K562 (cell line): ENCODE data around the gene GEMIN5. TPM values are rescaled to one million over a fixed set of nuclear protein-coding genes. Genes with fewer than 3 reads are reported as not detected.
"Not testable (repeated sequence)": the region's sequence is repeated elsewhere in the genome, so short reads cannot be mapped to it uniquely, and the experiment has no call there.

Source experiments
- ATAC-seq: fragments of 200-7000 bp; cut with Tn5 transposase; 3 replicates; pipeline ENCODE4 v1.9.1; 2020; ENCODE audit warnings: moderate library complexity
- BruUV-seq: library from RNA; stranded (reverse); fragments of 400-500 nt; replicated peaks from 2 replicates; lab custom pipeline; 2021; lab: Mats Ljungman, UMichigan
- CTCF ChIA-PET: fragments of 300-600 bp; formaldehyde crosslinking; extraction: SDS; loops from one replicate; lab custom pipeline; 2021; ENCODE audit warnings: low intra/inter-chr PET ratio; lab: Yijun Ruan, JAX
- POLR2A ChIA-PET: fragments of 300-600, 350-650 bp; sonication (Branson Sonifier 250); formaldehyde crosslinking; extraction: SDS; loops from one replicate; lab custom pipeline; 2021; ENCODE audit warnings: antibody characterized with exemption, inconsistent platforms; lab: Yijun Ruan, JAX
- DNase-seq, 4 experiments: peaks; one replicate each; pipeline versions ENCODE4 v3.0.0 to v3.0.0-alpha.2; 2011 to 2018; ENCODE audit warnings: low spot score in 3 of 4, mixed read lengths in 3 of 4; ENCODE audit errors: extremely low read depth in 1 of 4
- FAIRE-seq: peaks from 2 replicates; lab custom pipeline; 2011; peaks lifted over from hg19 to GRCh38; lab: Jason Lieb, UNC
- H2AFZ ChIP-seq: 2 replicates; pipeline ENCODE4 v1.6.0; 2011; ENCODE audit warnings: low read depth, low read length, control low read depth, inconsistent platforms
- H3K27ac ChIP-seq: fragments of 200-600 bp; 3 replicates; pipeline ENCODE4 v1.8.0; 2011; ENCODE audit warnings: low read depth, mild to moderate bottlenecking, control low read depth, inconsistent platforms, low read length, moderate library complexity, mixed read lengths; ENCODE audit errors: extremely low read depth
- H3K27me3 ChIP-seq, 2 experiments: fragments of 300-600 bp in 1 of 2; 2 replicates in 1 of 2; 3 replicates in 1 of 2; pipeline versions ENCODE4 v1.6.0 to v1.8.0; 2011; ENCODE audit warnings: inconsistent platforms in 2 of 2, low read length in 2 of 2, mild to moderate bottlenecking in 1 of 2, mixed read lengths in 1 of 2, moderate library complexity in 1 of 2; ENCODE audit not compliant: control insufficient read depth in 2 of 2, insufficient read depth in 2 of 2
- H3K36me3 ChIP-seq: fragments of 300-600 bp; 3 replicates; pipeline ENCODE4 v1.8.0; 2011; ENCODE audit warnings: mild to moderate bottlenecking, low read length, inconsistent platforms; ENCODE audit not compliant: control insufficient read depth, insufficient read depth
- H3K4me1 ChIP-seq, 2 experiments: fragments of 200-600 bp in 1 of 2; replicated peaks in 1 of 2; 2 replicates in 1 of 2; 3 replicates in 1 of 2; pipeline versions ENCODE4 v1.5.1 to v1.8.0; 2011; ENCODE audit warnings: inconsistent platforms in 2 of 2, low read length in 2 of 2, mild to moderate bottlenecking in 1 of 2, mixed read lengths in 1 of 2, moderate library complexity in 1 of 2; ENCODE audit not compliant: control insufficient read depth in 2 of 2, insufficient read depth in 2 of 2
- H3K4me2 ChIP-seq: 2 replicates; pipeline ENCODE4 v1.6.1; 2011; ENCODE audit warnings: low read length, control low read depth, inconsistent platforms, mixed read lengths; ENCODE audit not compliant: insufficient read depth
- H3K4me3 ChIP-seq: fragments of 200-600 bp; sonication (generic), shearing (Covaris generic); 2 replicates; pipeline ENCODE4 v1.5.1; 2016; ENCODE audit warnings: control low read depth, inconsistent platforms
- H3K79me2 ChIP-seq: fragments of 200-600 bp; 3 replicates; pipeline ENCODE4 v1.8.0; 2011; ENCODE audit warnings: low read length, inconsistent platforms; ENCODE audit not compliant: control insufficient read depth, insufficient read depth
- H3K9ac ChIP-seq, 2 experiments: 2 replicates each; pipeline versions ENCODE4 v1.6.0 to v1.6.1; 2011; ENCODE audit warnings: low read depth in 2 of 2, low read length in 2 of 2, control low read depth in 1 of 2, inconsistent platforms in 1 of 2, mild to moderate bottlenecking in 1 of 2, mixed read lengths in 1 of 2; ENCODE audit not compliant: insufficient read depth in 1 of 2
- H3K9me1 ChIP-seq: one replicate; pipeline ENCODE4 v1.6.0; 2011; ENCODE audit warnings: inconsistent platforms, mild to moderate bottlenecking, low read length, moderate library complexity; ENCODE audit not compliant: control insufficient read depth, insufficient read depth
- H3K9me3 ChIP-seq: replicated peaks from 2 replicates; pipeline ENCODE4 v1.5.1; 2011; ENCODE audit warnings: low read depth, low read length, inconsistent platforms; ENCODE audit not compliant: control insufficient read depth, insufficient read depth
- H4K20me1 ChIP-seq: replicated peaks from 2 replicates; pipeline ENCODE4 v1.6.1; 2011; ENCODE audit warnings: low read length, inconsistent platforms, mixed read lengths; ENCODE audit not compliant: control insufficient read depth, insufficient read depth
- ADNP ChIP-seq: fragments of 200-800 bp; sonication (Bioruptor generic); IDR thresholded peaks from 2 replicates; pipeline ENCODE4 v1.6.1; 2016; ENCODE audit warnings: missing genetic modification characterization, missing compliant biosample characterization
- CBFA2T2 ChIP-seq: fragments of 450-650 bp; conservative IDR thresholded peaks from 2 replicates; pipeline ENCODE4 v1.6.1; 2017; ENCODE audit warnings: mild to moderate bottlenecking
- CEBPG ChIP-seq, 3 experiments: fragments of 200-800 bp in 1 of 3; sonication (Bioruptor generic) in 1 of 3; sonication (generic) in 1 of 3; formaldehyde crosslinking in 1 of 3; IDR thresholded peaks in 2 of 3; conservative IDR thresholded peaks in 1 of 3; 2 replicates each; pipeline versions ENCODE4 v1.6.1 to v1.8.0; 2016 to 2022; ENCODE audit warnings: missing compliant biosample characterization in 2 of 3, missing genetic modification characterization in 2 of 3, mild to moderate bottlenecking in 1 of 3, missing genetic modification reagents in 1 of 3
- CXXC5 ChIP-seq: fragments of 250-450 bp; sonication (Bioruptor Pico); IDR thresholded peaks from 2 replicates; pipeline ENCODE4 v1.8.0; 2022; ENCODE audit warnings: inconsistent platforms, mild to moderate bottlenecking, moderate library complexity
- ETV6 ChIP-seq, 3 experiments: fragments of 150-350 bp in 1 of 3; sonication (generic) in 1 of 3; formaldehyde crosslinking in 1 of 3; IDR thresholded peaks; 2 replicates each; pipeline versions ENCODE4 v1.6.1 to v1.8.0; 2014 to 2022; ENCODE audit warnings: borderline replicate concordance in 2 of 3, low read depth in 2 of 3, antibody characterized with exemption in 1 of 3, low read length in 1 of 3, mild to moderate bottlenecking in 1 of 3, missing genetic modification reagents in 1 of 3
- FOXP1 ChIP-seq: sonication (generic); formaldehyde crosslinking; IDR thresholded peaks from 2 replicates; pipeline ENCODE4 v1.8.0; 2022; ENCODE audit warnings: mild to moderate bottlenecking, missing genetic modification reagents
- GATA2 ChIP-seq: sonication (generic); formaldehyde crosslinking; IDR thresholded peaks from 2 replicates; pipeline ENCODE4 v1.4.0; 2020; ENCODE audit warnings: mild to moderate bottlenecking, missing genetic modification reagents
- MEF2D ChIP-seq: conservative IDR thresholded peaks from 2 replicates; pipeline ENCODE4 v1.6.1; 2016; ENCODE audit warnings: low read depth, missing genetic modification characterization, missing compliant biosample characterization
- NFE2L1 ChIP-seq: fragments of 450-650 bp; IDR thresholded peaks from 2 replicates; pipeline ENCODE4 v1.6.1; 2016; ENCODE audit warnings: missing genetic modification characterization, low read depth, mild to moderate bottlenecking, missing compliant biosample characterization, moderate library complexity, borderline replicate concordance
- NR2C1 ChIP-seq, 2 experiments: fragments of 450-650 bp; IDR thresholded peaks; 2 replicates each; pipeline ENCODE4 v1.6.1; 2017; ENCODE audit warnings: mild to moderate bottlenecking in 2 of 2, antibody characterized with exemption in 1 of 2, inconsistent platforms in 1 of 2, missing compliant biosample characterization in 1 of 2, missing genetic modification characterization in 1 of 2
- PTRF ChIP-seq: fragments of 450-650 bp; IDR thresholded peaks from 2 replicates; pipeline ENCODE4 v1.6.1; 2016; ENCODE audit warnings: mild to moderate bottlenecking, missing genetic modification characterization, missing compliant biosample characterization
- PTTG1 ChIP-seq: fragments of 450-650 bp; IDR thresholded peaks from 2 replicates; pipeline ENCODE4 v1.6.1; 2016; ENCODE audit warnings: low read depth, mild to moderate bottlenecking, missing genetic modification characterization, missing compliant biosample characterization
- TCFL5 ChIP-seq: fragments of 250-450 bp; sonication (Bioruptor Pico); conservative IDR thresholded peaks from 2 replicates; pipeline ENCODE4 v1.6.1; 2021; ENCODE audit warnings: mild to moderate bottlenecking, moderate library complexity, matching md5 sums
- TFE3 ChIP-seq: fragments of 450-650 bp; formaldehyde crosslinking; IDR thresholded peaks from 2 replicates; pipeline ENCODE4 v1.4.0; 2020; ENCODE audit warnings: mild to moderate bottlenecking, mixed read lengths
- USF2 ChIP-seq: sonication (generic); formaldehyde crosslinking; IDR thresholded peaks from 2 replicates; pipeline ENCODE4 v1.5.0; 2020; ENCODE audit warnings: missing genetic modification reagents
- ZFPM2 ChIP-seq: fragments of 250-450 bp; sonication (Bioruptor Pico); IDR thresholded peaks from 2 replicates; pipeline ENCODE4 v1.5.1; 2022; ENCODE audit warnings: mild to moderate bottlenecking
- ZNF121 ChIP-seq: sonication (generic); formaldehyde crosslinking; conservative IDR thresholded peaks from 2 replicates; pipeline ENCODE4 v1.8.0; 2022; ENCODE audit warnings: missing genetic modification reagents
- WGBS: fragments of 100-300 bp; shearing (Covaris generic); methylation state at CpG from one replicate; pipeline ENCODE4 v1.1.6; 2016; ENCODE audit warnings: low coverage, mixed read lengths; ENCODE audit not compliant: insufficient coverage; ENCODE audit errors: missing lambda C conversion rate; 5-methylcytosine and 5-hydroxymethylcytosine counted together
- in situ Hi-C: fragments of 300-500 bp; cut with MboI; formaldehyde crosslinking; loops from 4 replicates; pipeline ENCODE4 v1.15.0; 2018; ENCODE audit warnings: inconsistent platforms, mixed read lengths
- intact Hi-C: fragments of 100-400 bp; cut with micrococcal nuclease; formaldehyde crosslinking; loops from 2 replicates; pipeline ENCODE4 v1.14.2; 2022
- polyA plus RNA-seq, 8 experiments: library from polyadenylated mRNA; depleted of rRNA in 4 of 8; stranded (reverse) in 5 of 8; unstranded in 3 of 8; fragments of >200 nt; fragmentation: Nextera tagmentation in 2 of 8; fragmentation: Illumina TruSeq in 1 of 8; extraction: Ambion mirVana in 2 of 8; extraction: Trizol in 1 of 8; gene quantifications; 2 replicates each; pipeline versions ENCODE4 v1.2.1 to v1.2.3, GENCODE V29; 2011 to 2014; ENCODE audit warnings: inconsistent platforms in 1 of 8, missing spikeins in 1 of 8
- total RNA-seq, 7 experiments: library from RNA; depleted of rRNA in 6 of 7; stranded (reverse); fragments of >200 nt in 6 of 7; fragmentation: Illumina TruSeq in 2 of 7; extraction: Trizol in 2 of 7; gene quantifications; 2 replicates each; pipeline versions ENCODE4 v1.2.1 to v1.2.3, GENCODE V29; 2011 to 2021; ENCODE audit warnings: low replicate concordance in 1 of 7

Gene GEMIN5
- total and polyA plus RNA-seq, 9 of the 15 experiments (the other 6 are each of a cell fraction or from before 2014, with no cell fraction given) = 10.3 to 48.2 (median 34.7) TPM

DNA sequence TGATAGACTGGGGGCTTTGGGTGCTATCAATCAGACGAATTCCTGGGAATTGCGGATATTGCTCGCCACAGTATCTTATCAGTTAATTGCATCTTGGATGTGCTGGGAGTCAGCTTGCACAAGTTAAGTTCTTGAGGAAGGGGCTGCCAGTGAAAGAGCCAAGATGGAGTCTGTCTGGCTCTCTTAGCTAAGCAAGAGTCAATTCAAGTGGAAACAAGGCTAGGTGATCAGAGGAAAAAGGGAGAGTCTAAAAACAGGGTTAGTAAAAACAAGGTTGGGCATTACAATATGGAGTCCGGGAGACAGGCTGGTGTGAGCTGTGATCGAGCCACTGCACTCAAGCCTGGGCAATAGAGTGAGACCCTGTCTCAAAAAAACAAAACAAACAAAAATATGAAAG, 1.4 kb upstream of the GEMIN5 start (continued):
- TF ChIP-seq NFE2L1 (tag) = 0 out of 2 replicates have a peak, but pooled peaks have one; percentile 1
- peak; percentile 62 for TF ChIP-seq CXXC5 (CRISPR knock-in tag)
- peak; percentile 62; the same call in 1 of the 2 replicates for TF ChIP-seq MEF2D (tag)
- TF ChIP-seq PTTG1 = peak; percentile 77
- TF ChIP-seq NR2C1 (IDR thresholded peaks at IDR 0.05) = not testable (repeated sequence)
- peak; percentile 71 for TF ChIP-seq NR2C1 (tag; IDR thresholded peaks at IDR 0.05)
- TF ChIP-seq PTRF (tag) = peak; percentile 80

DNA sequence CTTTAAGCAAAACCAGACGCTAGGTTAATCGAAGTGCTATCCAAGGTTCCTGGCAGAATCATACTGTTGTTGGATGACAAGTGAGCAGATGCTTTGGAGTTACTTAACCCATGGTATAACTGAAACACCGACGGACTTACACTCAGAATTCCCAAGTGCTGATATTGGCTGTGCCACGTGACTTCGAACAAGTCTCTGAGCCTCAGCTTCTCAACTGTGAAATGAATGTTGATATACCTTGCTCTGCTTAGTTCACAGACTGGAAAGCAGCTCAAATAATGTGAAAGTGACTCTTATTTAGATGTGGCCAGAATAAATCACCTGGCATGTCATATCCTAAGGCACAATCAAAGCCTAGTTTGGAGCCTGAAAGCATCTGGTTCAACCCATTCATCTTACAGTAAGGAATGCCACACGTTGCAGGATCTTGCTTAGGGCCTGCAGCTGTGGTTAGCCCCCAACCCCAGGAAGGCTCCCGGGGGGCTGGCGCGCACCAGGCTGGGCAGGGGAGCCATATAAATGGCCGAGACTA, 759 bp downstream of the GEMIN5 start:
- ChIA-PET POLR2A (interaction anchor here (1.0 to 1.7 kb wide), 6 partner anchors 8 to 188 kb away, joined by 3 to 7 read pairs (median 4); no protein-coding TSS in a partner anchor), CTCF (no interaction called here)
- H4K20me1 ChIP-seq = no peaks in the 10 kb centered on the region
- no peak for ATAC-seq
- no peaks in the 10 kb centered on the region for H3K27me3 ChIP-seq
- BruUV-seq = no TSS peak
- H3K4me1 ChIP-seq = peaks cover 6 to 16% of the 10 kb centered on the region in 2 experiments; a peak in 4 of 5 replicates
- H3K4me3 ChIP-seq = peak overlapping the region; percentile 79
- no peaks in the 10 kb centered on the region for H3K9me1 ChIP-seq
- H3K9ac ChIP-seq = peak overlapping the region; percentile 81 to 96
- peaks cover 34% of the 10 kb centered on the region for H3K36me3 ChIP-seq
- intact Hi-C loops (no loop called here), in situ Hi-C loops (no loop called here)
- H2AFZ ChIP-seq = peak overlapping the region; percentile 97
- peaks cover 52% of the 10 kb centered on the region for H3K79me2 ChIP-seq
- no peaks in the 10 kb centered on the region for H3K9me3 ChIP-seq
- FAIRE-seq = peak; percentile 67
- WGBS = 1% methylated on average over 11 of the region's 11 CpGs
- peak in 1 of 4 experiments; percentile 30 for DNase-seq
- peak overlapping the region; percentile 68 for H3K27ac ChIP-seq
- H3K4me2 ChIP-seq = peak overlapping the region; percentile 92
- 0 out of 2 replicates have a peak, but pooled peaks have one; percentile 10 for TF ChIP-seq ZNF121
- peak; percentile 61 for TF ChIP-seq TFE3 (CRISPR knock-in tag)
- no peak for TF ChIP-seq CEBPG (CRISPR knock-in tag; IDR thresholded peaks at IDR 0.05)
- no peak for TF ChIP-seq CEBPG (tag; conservative IDR thresholded peaks at IDR 0.05 in 1 of 2, IDR thresholded peaks at IDR 0.05 in 1 of 2)
- no peak for TF ChIP-seq ETV6 (IDR thresholded peaks at IDR 0.05; ENCODE audit: borderline replicate concordance in 1 of 2, low read depth in 2 of 2, low read length in 1 of 2)
- 0 out of 2 replicates have a peak, but pooled peaks have one; percentile 30 for TF ChIP-seq ETV6 (CRISPR knock-in tag; IDR thresholded peaks at IDR 0.05; ENCODE audit: borderline replicate concordance)
- no peak for TF ChIP-seq ADNP (tag)
- TF ChIP-seq GATA2 = peak; percentile 27; the same call in 1 of the 2 replicates
- peak; percentile 77 for TF ChIP-seq USF2 (CRISPR knock-in tag)
- TF ChIP-seq TCFL5 (CRISPR knock-in tag) = no peak
- TF ChIP-seq CBFA2T2 = peak; percentile 33; the same call in 1 of the 2 replicates
- no peak for TF ChIP-seq ZFPM2 (CRISPR knock-in tag)
- peak; percentile 7; the same call in 1 of the 2 replicates for TF ChIP-seq FOXP1 (CRISPR knock-in tag)
